Mesothelial cell of epicardium (in vitro differentiated cells): ENCODE measurements around the gene SLC1A7. TPM values are rescaled to one million over a fixed set of nuclear protein-coding genes. Genes with fewer than 3 reads are reported as not detected.

Experiments
- DNase-seq, 2 experiments: peaks; one replicate each; pipeline ENCODE4 v3.0.0; 2021; ENCODE audit warnings: low spot score in 2 of 2; ENCODE audit not compliant: unreplicated experiment in 2 of 2
- H3K27ac Mint-ChIP-seq: 2 replicates; pipeline ENCODE4 v1.8.0; 2021; ENCODE audit warnings: mixed read lengths
- H3K27me3 Mint-ChIP-seq: 2 replicates; pipeline ENCODE4 v1.8.0; 2021; ENCODE audit warnings: low read depth, mixed read lengths
- H3K36me3 Mint-ChIP-seq: 2 replicates; pipeline ENCODE4 v1.8.0; 2021; ENCODE audit warnings: mixed read lengths
- H3K4me1 Mint-ChIP-seq: 2 replicates; pipeline ENCODE4 v1.8.0; 2021; ENCODE audit warnings: mixed read lengths
- H3K4me3 Mint-ChIP-seq: 2 replicates; pipeline ENCODE4 v1.8.0; 2021; ENCODE audit warnings: mild to moderate bottlenecking, moderate library complexity, mixed read lengths
- H3K9me3 Mint-ChIP-seq: 2 replicates; pipeline ENCODE4 v1.8.0; 2021; ENCODE audit warnings: mixed read lengths
- total RNA-seq: library from RNA; stranded (reverse); gene quantifications from 3 replicates; pipeline ENCODE4 v1.2.1, GENCODE V29; 2021
- TF ChIP-seq, protein P1 (sequence below): fragments of 200-600 bp; sonication (generic); IDR thresholded peaks from one replicate; pipeline ENCODE4 v1.5.0; 2021; ENCODE audit warnings: antibody characterized with exemption; ENCODE audit not compliant: unreplicated experiment

SLC1A7 gene
- total RNA-seq, 1 donor from 2014 or later, result not detected

DNA sequence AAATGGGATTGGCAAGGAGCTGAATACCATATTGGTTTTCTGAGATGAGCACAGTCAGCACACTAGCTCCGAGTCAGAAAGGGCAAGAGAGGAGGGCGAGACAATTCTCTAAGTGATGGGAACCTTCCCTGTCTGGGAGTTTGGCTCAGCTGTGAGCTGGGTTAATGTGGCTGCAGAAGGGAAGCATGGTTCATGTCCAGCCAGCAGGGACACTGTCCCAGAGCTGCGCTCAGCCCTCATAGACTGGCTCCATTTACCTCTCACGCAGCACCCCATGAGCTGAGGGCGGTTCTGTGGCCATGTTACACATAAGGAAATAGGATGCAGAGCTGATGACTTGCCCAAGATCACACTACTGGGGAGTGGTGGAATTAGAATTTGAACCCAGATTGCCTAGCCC, 38.5 kb upstream of the SLC1A7 start:
- no peaks in the 10 kb centered on the region for H3K4me1 Mint-ChIP-seq
- H3K4me3 Mint-ChIP-seq, result no peak overlapping the region
- DNase-seq, result no peak
- no peaks in the 10 kb centered on the region for H3K36me3 Mint-ChIP-seq
- no peak overlapping the region for H3K27ac Mint-ChIP-seq
- TF ChIP-seq, protein P1, sequence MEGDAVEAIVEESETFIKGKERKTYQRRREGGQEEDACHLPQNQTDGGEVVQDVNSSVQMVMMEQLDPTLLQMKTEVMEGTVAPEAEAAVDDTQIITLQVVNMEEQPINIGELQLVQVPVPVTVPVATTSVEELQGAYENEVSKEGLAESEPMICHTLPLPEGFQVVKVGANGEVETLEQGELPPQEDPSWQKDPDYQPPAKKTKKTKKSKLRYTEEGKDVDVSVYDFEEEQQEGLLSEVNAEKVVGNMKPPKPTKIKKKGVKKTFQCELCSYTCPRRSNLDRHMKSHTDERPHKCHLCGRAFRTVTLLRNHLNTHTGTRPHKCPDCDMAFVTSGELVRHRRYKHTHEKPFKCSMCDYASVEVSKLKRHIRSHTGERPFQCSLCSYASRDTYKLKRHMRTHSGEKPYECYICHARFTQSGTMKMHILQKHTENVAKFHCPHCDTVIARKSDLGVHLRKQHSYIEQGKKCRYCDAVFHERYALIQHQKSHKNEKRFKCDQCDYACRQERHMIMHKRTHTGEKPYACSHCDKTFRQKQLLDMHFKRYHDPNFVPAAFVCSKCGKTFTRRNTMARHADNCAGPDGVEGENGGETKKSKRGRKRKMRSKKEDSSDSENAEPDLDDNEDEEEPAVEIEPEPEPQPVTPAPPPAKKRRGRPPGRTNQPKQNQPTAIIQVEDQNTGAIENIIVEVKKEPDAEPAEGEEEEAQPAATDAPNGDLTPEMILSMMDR, result no peak
- H3K9me3 Mint-ChIP-seq, result no peaks in the 10 kb centered on the region
- H3K27me3 Mint-ChIP-seq, result peaks cover 13% of the 10 kb centered on the region

DNA sequence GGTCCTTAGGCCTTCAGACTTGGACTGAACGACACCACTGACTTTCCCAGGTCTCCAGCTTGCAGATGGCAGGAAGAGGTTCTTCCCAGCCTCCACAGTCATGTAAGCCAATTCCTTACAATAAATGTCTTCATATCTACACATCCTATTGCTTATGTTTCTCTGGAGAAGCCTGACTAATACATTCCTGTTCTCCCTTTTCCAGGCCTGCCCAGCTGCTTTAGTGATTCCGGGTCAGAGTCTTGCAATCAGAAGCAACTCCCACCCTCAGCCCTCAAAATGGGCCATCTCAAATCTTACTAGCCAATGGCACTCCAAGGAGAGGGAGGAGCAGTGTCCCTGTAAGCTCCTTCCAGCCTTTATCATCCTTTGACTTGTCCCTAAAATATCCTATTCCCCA, 37.8 kb upstream of the SLC1A7 start:
- H3K36me3 Mint-ChIP-seq, result no peaks in the 10 kb centered on the region
- H3K9me3 Mint-ChIP-seq, result no peaks in the 10 kb centered on the region
- no peak overlapping the region for H3K4me3 Mint-ChIP-seq
- no peak for DNase-seq
- no peaks in the 10 kb centered on the region for H3K4me1 Mint-ChIP-seq
- no peak overlapping the region for H3K27ac Mint-ChIP-seq
- TF ChIP-seq, protein P1, result no peak
- H3K27me3 Mint-ChIP-seq, result peaks cover 21% of the 10 kb centered on the region

DNA sequence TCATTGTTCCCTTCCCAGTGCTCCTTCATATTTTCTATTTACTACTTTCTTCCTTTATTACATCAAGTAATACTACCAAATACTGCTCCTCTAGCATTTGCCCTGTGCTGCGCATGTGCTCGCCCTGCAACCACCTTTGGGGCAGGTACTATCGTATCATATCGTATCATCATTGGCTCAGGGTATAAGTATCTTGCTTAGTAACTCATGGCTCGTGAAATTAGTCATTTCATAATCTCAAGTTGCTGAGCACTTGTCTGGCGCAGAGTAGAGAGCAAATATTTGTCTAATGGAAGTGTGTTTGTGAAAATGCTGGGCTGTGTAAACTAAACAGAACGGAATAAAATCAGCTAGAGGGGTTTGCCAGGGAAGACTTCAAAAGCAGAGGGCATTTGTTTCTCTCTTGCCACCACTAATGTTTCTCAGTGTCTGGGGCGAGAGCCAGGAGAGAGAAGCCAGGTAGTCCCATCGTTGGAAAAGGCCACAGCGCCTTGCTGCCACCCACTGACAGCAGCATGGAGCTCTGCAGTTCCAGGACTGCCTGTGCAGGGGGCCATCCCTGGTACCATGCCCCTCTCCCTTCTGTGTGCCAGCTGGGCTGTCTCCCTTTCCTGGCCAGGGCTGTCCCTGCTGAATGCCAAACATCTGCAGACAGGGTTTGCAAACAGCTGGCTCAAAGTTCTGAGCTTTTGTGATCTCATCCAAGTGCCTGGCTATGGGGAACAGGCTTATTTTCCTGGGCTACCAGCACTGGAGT, 34.2 kb upstream of the SLC1A7 start:
- DNase-seq, result no peak
- no peak overlapping the region for H3K27ac Mint-ChIP-seq
- no peaks in the 10 kb centered on the region for H3K9me3 Mint-ChIP-seq
- peaks cover 28% of the 10 kb centered on the region for H3K27me3 Mint-ChIP-seq
- H3K4me1 Mint-ChIP-seq, result peaks cover 4% of the 10 kb centered on the region
- TF ChIP-seq, protein P1, result no peak
- H3K4me3 Mint-ChIP-seq, result no peak overlapping the region
- no peaks in the 10 kb centered on the region for H3K36me3 Mint-ChIP-seq

DNA sequence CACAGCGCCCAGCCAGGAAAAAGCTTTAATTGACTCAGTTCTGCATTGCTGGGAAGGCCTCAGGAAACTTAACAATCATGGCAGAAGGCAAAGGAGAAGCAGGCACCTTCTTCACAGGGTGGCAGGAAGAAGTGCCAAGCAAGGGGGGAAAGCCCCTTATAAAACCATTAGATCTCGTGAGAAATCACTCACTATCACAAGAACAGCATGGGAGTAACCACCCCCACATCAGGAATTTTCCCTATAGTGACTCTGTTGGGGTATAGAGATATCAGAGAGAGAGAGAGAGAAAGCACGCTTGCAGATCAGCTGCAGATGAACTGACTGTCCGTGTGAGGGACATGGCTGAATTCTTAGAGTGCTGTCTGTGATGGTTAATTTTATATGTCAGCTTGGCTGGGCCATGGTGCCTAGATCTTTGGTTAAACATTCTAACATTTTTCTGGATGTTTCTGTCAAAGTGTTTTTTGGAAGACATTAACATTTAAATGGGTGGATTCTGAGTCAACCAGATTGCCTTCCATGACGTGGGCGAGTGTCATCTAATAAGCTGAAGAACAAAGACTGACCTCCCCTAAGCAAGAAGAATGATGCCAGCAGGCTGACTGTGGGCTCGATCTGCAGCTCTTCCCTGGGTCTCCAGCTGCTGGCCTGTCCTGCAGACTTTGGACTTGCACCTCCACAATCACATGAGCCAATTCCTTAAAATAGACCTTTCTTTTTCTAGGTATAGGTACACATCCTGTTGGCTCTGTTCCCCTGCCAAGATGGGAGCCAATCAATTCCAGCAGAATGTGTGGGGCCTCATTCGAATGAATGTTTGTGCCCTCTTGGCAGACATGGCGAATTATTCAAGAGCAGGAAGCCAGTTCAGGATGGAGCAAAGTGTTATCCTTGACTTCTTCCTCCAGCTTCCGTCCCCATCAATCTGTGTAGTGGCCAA, 32.8 kb upstream of the SLC1A7 start:
- TF ChIP-seq, protein P1, result no peak
- Mint-ChIP-seq H3K4me1 (peaks cover 4% of the 10 kb centered on the region), H3K36me3 (no peaks in the 10 kb centered on the region), H3K4me3 (no peak overlapping the region), H3K27ac (no peak overlapping the region), H3K9me3 (no peaks in the 10 kb centered on the region), H3K27me3 (peaks cover 26% of the 10 kb centered on the region)
- DNase-seq, result no peak

DNA sequence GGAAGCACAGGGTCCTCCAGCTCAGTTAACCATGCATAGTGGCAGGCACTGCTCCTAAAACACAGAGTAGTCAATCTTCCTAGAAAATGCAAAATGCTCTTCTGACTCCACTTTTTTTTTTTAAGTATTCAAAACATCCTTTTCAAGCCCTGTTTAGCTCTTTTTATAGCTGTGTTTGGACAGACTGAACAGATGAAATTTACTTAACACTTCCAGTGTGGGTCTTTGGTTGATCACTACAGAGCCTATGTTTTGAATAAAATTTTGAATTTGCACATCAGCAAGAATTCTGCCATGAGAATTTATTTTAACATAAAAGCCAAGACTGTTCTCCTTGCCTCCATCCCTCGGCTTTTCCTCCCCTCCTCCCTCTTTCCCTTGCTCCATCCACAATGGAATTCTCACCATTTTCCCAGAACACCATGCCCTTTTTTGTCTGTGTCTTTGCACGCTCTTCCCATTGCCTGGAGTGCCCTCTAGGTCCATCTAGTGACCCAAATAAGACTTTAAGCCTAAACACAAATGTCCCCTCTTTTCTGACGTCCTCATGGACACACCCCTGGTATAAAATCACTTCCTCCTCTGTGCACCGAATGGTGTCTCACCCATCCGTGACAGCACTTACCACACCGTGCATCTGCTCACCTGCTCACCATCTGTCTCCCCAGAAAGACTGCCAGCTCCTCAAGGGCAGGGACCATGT, 30.1 kb upstream of the SLC1A7 start:
- Mint-ChIP-seq H3K27ac (no peak overlapping the region), H3K27me3 (peaks cover 17% of the 10 kb centered on the region), H3K4me1 (peaks cover 4% of the 10 kb centered on the region), H3K4me3 (no peak overlapping the region), H3K36me3 (no peaks in the 10 kb centered on the region), H3K9me3 (no peaks in the 10 kb centered on the region)
- TF ChIP-seq, protein P1, result no peak
- no peak for DNase-seq
